Neural progenitor cell (in vitro differentiated cells): ENCODE data around the gene JDP2.

Experiments
- EZH2 ChIP-seq: fragments of 200-600 bp; sonication (generic); IDR thresholded peaks from 2 replicates; pipeline ENCODE4 v1.6.1; 2017; ENCODE audit warnings: antibody characterized with exemption, mild to moderate bottlenecking, moderate library complexity
- EZH2phosphoT487 ChIP-seq: fragments of 200-600 bp; sonication (generic); IDR thresholded peaks from 2 replicates; pipeline ENCODE4 v1.6.1; 2017; ENCODE audit warnings: antibody characterized with exemption
- TF ChIP-seq, protein P1 (sequence below): fragments of 200-600 bp; sonication (generic); IDR thresholded peaks from 2 replicates; pipeline ENCODE4 v1.5.1; 2017; ENCODE audit warnings: antibody characterized with exemption, mild to moderate bottlenecking

DNA sequence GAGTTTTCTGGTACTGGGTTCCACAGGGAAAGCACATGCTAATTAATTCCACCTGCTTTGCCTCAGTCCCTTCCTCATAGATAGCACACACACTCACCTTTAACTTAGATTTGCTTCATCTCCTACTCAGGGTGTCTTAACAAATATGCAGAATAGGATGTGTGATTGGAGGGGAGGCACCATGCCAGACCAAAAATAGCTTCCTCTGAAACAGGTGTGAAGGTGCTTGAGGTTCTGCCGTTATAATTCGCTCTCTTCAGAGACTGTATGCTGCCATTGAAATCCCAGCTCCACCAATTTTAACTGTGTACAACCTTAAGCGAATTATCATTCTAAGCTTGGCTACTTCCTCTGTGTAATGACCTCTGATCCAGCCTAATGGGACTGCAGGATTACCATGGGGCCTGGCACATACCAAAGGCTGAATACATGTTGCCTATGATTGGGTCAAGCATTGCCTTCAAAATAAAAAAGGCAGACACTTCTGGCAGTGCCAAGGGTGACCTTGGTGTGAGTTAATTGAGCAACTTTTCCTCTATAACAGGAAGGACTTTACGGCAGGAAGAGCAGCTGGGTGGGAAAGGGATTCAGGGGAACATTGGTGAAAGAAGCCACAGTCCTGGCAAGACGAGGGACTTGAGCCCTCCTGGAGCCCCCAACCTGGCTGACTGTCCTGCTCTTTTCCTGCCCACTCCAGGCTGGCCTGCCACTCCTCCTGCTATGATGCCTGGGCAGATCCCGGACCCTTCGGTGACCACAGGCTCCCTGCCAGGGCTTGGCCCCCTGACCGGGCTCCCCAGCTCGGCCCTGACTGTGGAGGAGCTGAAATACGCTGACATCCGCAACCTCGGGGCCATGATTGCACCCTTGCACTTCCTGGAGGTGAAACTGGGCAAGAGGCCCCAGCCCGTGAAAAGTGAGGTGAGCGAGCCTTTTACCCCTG is 9.7 kb downstream of the JDP2 start:
- TF ChIP-seq, protein P1, sequence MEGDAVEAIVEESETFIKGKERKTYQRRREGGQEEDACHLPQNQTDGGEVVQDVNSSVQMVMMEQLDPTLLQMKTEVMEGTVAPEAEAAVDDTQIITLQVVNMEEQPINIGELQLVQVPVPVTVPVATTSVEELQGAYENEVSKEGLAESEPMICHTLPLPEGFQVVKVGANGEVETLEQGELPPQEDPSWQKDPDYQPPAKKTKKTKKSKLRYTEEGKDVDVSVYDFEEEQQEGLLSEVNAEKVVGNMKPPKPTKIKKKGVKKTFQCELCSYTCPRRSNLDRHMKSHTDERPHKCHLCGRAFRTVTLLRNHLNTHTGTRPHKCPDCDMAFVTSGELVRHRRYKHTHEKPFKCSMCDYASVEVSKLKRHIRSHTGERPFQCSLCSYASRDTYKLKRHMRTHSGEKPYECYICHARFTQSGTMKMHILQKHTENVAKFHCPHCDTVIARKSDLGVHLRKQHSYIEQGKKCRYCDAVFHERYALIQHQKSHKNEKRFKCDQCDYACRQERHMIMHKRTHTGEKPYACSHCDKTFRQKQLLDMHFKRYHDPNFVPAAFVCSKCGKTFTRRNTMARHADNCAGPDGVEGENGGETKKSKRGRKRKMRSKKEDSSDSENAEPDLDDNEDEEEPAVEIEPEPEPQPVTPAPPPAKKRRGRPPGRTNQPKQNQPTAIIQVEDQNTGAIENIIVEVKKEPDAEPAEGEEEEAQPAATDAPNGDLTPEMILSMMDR, result no peak
- TF ChIP-seq EZH2, result no peak
- TF ChIP-seq EZH2phosphoT487, result no peak
